Lung (tissue), 12 donors: ENCODE results near the gene EXPH5. TPM values are rescaled to one million over a fixed set of nuclear protein-coding genes. Genes with fewer than 3 reads are reported as not detected.

Experiments used
- ATAC-seq: fragments of 200-7000 bp; cut with Tn5 transposase; one replicate; pipeline ENCODE4 v1.9.1; 2020; ENCODE audit warnings: moderate number of reproducible peaks; ENCODE audit not compliant: insufficient read depth, low FRiP score
- DNase-seq, 3 donors: peaks; one replicate each; pipeline ENCODE4 v3.0.0-alpha.2; 2013 to 2017
- H3K27ac ChIP-seq, 2 donors: one replicate each; pipeline ENCODE4 v1.5.1; 2013; ENCODE audit warnings: mild to moderate bottlenecking in 2 of 2, moderate library complexity in 2 of 2, control low read depth in 1 of 2, inconsistent platforms in 1 of 2, low read depth in 1 of 2, low read length in 1 of 2
- H3K27me3 ChIP-seq, 3 donors: one replicate each; pipeline ENCODE4 v1.5.1; 2013; ENCODE audit warnings: low read length in 2 of 3; ENCODE audit not compliant: control insufficient read depth in 3 of 3, insufficient read depth in 3 of 3
- H3K36me3 ChIP-seq, 4 donors: one replicate each; pipeline ENCODE4 v1.5.1; 2013; ENCODE audit warnings: low read length in 4 of 4, mild to moderate bottlenecking in 1 of 4, moderate library complexity in 1 of 4; ENCODE audit not compliant: control insufficient read depth in 4 of 4, insufficient read depth in 4 of 4
- H3K4me1 ChIP-seq, 5 donors: one replicate each; pipeline ENCODE4 v1.5.1; 2013; ENCODE audit warnings: low read length in 5 of 5, mild to moderate bottlenecking in 2 of 5, moderate library complexity in 1 of 5; ENCODE audit not compliant: control insufficient read depth in 5 of 5, insufficient read depth in 5 of 5
- H3K4me3 ChIP-seq: one replicate; pipeline ENCODE4 v1.5.1; 2013; ENCODE audit warnings: mild to moderate bottlenecking, control low read depth, moderate library complexity
- H3K9ac ChIP-seq, 2 donors: one replicate each; pipeline ENCODE4 v1.5.1; 2013; ENCODE audit warnings: low read length in 2 of 2, control low read depth in 1 of 2; ENCODE audit not compliant: insufficient read depth in 1 of 2
- H3K9me3 ChIP-seq, 4 donors: one replicate each; pipeline ENCODE4 v1.5.1; 2013; ENCODE audit warnings: low read length in 3 of 4, mild to moderate bottlenecking in 1 of 4, moderate library complexity in 1 of 4; ENCODE audit not compliant: control insufficient read depth in 4 of 4, insufficient read depth in 3 of 4
- WGBS, 2 donors: extraction: QIAGEN DNeasy Blood & Tissue Kit; methylation state at CpG; one replicate each; pipeline ENCODE4 v1.1.7; 2013; 5-methylcytosine and 5-hydroxymethylcytosine counted together
- polyA plus RNA-seq, 2 donors: library from polyadenylated mRNA; stranded (reverse); fragments of 200-250 nt; gene quantifications; one replicate each; pipeline ENCODE4 v1.2.1, GENCODE V29; 2013
- total RNA-seq, 2 donors: library from RNA; depleted of rRNA in 1 of 2; stranded (reverse); fragments of >200 nt in 1 of 2; gene quantifications; one replicate each; pipeline ENCODE4 v1.2.1, GENCODE V29; 2014 to 2021
- TF ChIP-seq, protein P1 (sequence below): IDR thresholded peaks from 2 replicates; pipeline ENCODE4 v1.5.1; 2012; ENCODE audit warnings: mild to moderate bottlenecking; ENCODE audit errors: control extremely low read depth, extremely low read depth
- donor health status: control.
- donor health status: control.
- donor health status: Bipolar disorder and iron deficiency.
- donor health status: healthy.
- donor health status: DM: yes; HTN: yes; CAD: no.

The EXPH5 gene
- total and polyA plus RNA-seq, 4 donors: 1.1 to 28.8 (median 15.2) TPM

DNA sequence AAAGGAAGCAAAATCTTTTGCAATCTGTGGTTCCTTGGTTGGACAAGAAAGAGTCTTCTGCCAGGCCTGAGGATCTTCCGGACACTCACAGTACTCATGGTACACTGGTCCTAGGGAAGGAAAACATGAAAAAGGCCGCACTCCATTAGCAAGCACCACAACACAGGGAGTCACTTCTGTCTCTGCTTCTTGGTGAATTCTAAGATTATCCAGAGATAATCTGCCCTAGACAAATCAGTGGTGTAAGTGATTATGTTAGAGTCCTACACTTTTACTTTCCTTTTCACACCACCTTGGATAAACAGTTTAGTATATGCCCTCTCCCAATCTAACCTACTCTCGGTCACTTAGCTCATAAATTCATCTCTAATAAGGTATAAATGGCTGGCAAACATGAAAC, 107.2 kb downstream of the EXPH5 start:
- Histone ChIP-seq H3K27ac (no peak overlapping the region), H3K4me1 (peaks cover 0 to 4% (median 0%) of the 10 kb centered on the region in 5 donors), H3K9ac (no peak overlapping the region), H3K27me3 (no peaks in the 10 kb centered on the region), H3K9me3 (no peaks in the 10 kb centered on the region), H3K36me3 (peaks cover 13 to 31% (median 23%) of the 10 kb centered on the region in 4 donors), H3K4me3 (no peak overlapping the region)
- 97 to 99% methylated on average over 3 of the region's 3 CpGs for WGBS, 2 donors
- ATAC-seq: no peak
- DNase-seq: no peak
- TF ChIP-seq, protein P1, sequence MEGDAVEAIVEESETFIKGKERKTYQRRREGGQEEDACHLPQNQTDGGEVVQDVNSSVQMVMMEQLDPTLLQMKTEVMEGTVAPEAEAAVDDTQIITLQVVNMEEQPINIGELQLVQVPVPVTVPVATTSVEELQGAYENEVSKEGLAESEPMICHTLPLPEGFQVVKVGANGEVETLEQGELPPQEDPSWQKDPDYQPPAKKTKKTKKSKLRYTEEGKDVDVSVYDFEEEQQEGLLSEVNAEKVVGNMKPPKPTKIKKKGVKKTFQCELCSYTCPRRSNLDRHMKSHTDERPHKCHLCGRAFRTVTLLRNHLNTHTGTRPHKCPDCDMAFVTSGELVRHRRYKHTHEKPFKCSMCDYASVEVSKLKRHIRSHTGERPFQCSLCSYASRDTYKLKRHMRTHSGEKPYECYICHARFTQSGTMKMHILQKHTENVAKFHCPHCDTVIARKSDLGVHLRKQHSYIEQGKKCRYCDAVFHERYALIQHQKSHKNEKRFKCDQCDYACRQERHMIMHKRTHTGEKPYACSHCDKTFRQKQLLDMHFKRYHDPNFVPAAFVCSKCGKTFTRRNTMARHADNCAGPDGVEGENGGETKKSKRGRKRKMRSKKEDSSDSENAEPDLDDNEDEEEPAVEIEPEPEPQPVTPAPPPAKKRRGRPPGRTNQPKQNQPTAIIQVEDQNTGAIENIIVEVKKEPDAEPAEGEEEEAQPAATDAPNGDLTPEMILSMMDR: no peak

DNA sequence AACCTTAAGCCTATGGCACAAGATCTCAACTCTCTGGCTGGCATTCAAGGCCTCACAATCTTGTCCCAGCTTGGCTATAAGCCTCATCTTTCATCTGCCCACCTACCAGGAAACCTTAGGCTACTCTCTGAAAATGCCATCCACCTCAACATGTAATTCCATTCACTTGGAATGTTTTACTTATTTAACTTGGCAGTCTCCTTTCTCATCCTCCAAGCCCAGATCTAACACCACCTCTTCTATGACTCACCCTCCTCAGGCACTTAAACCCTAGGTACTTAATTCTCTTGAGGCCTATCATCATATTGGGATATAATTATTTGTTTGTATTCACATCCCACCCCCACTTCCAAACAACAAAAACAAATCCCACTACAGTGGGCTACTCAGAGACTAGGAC, 110.4 kb downstream of the EXPH5 start:
- H3K9me3 ChIP-seq: no peaks in the 10 kb centered on the region
- no peaks in the 10 kb centered on the region for H3K27me3 ChIP-seq
- TF ChIP-seq, protein P1: no peak
- H3K9ac ChIP-seq: no peak overlapping the region
- H3K36me3 ChIP-seq: peaks cover 9 to 29% (median 15%) of the 10 kb centered on the region in 4 donors
- H3K27ac ChIP-seq: no peak overlapping the region
- DNase-seq (no peak), ATAC-seq (peak; percentile 53)
- H3K4me1 ChIP-seq: peaks cover 0 to 4% (median 0%) of the 10 kb centered on the region in 5 donors
- no peak overlapping the region for H3K4me3 ChIP-seq

DNA sequence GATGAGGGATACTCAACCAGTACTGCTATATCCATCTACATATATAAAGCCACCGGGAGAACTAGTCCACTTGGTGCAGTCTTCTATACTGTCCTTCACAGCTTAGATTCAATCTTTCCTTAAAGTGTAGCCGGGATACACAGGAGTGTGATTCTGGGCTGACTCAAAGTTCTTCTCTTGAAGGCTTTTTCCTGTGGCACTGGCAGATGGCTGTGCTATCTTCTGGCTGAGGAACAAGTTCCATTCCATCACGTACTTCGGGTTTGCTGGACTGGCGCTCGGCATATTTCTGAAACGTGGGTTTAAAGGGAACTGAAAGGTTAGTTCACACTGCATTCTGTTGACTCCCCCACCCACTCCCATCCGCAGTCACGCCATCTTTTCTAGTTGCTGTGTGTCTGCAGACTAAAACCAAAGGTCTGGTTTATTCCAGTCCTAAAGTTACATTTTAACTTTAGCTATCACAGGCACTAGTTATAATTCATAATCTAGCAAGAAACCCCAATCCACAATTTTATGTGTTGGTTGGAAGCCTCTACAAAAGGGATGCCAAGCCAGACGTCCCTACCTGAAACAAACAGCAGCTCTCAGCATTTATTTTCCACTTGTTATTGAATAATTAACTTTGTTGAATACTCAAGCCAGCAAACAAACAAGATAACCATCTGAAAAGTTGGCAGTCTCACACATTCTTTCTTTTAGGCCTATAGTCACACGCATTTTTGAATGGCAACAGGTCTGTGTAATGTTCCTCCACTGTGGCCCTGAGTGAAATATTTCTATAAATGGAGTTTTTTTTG, 118.7 kb downstream of the EXPH5 start:
- Histone ChIP-seq H3K27me3 (no peaks in the 10 kb centered on the region), H3K27ac (peak overlapping the region in 1 of 2 donors; percentile 33), H3K36me3 (peaks cover 3 to 18% (median 8%) of the 10 kb centered on the region in 4 donors), H3K4me1 (no peaks in the 10 kb centered on the region), H3K4me3 (no peak overlapping the region), H3K9ac (no peak overlapping the region), H3K9me3 (no peaks in the 10 kb centered on the region)
- DNase-seq (no peak), ATAC-seq (no peak)
- 89 to 91% methylated on average over 11 of the region's 11 CpGs for WGBS, 2 donors
- TF ChIP-seq, protein P1: no peak
